SU-DHL-6 (cell line): ENCODE results near the gene MTCH1.

Experiments
- CTCF ChIP-seq: fragments of 200-600 bp; sonication (generic); IDR thresholded peaks from one replicate; pipeline ENCODE4 v1.5.1; 2017; ENCODE audit warnings: antibody characterized with exemption, mild to moderate bottlenecking, low read length, moderate library complexity; ENCODE audit not compliant: insufficient read depth, poor library complexity, severe bottlenecking
- EZH2phosphoT487 ChIP-seq: fragments of 200-600 bp; sonication (generic), shearing (Covaris generic); conservative IDR thresholded peaks from 2 replicates; pipeline ENCODE4 v1.6.1; 2018; ENCODE audit warnings: mild to moderate bottlenecking, antibody characterized with exemption, low read length, moderate library complexity, mixed read lengths

- TF ChIP-seq CTCF (no peak), EZH2phosphoT487 (no peak)
Observed at GRCh38 chr6:37013516-37014491, 27.8 kb upstream of the MTCH1 start.
